Fibroblast of lung (primary cell): ENCODE measurements around the gene PTPRM. TPM values are rescaled to one million over a fixed set of nuclear protein-coding genes. Genes with fewer than 3 reads are reported as not detected.

Experiments used
- DNase-seq, 2 donors: peaks; one replicate each; pipeline versions ENCODE4 v3.0.0 to v3.0.0-alpha.2; 2010; ENCODE audit warnings: low read depth in 2 of 2
- H2AFZ ChIP-seq: 2 replicates; pipeline ENCODE4 v1.5.1; 2012; ENCODE audit warnings: low read length, control low read depth, inconsistent platforms
- H3K27ac ChIP-seq: 2 replicates; pipeline ENCODE4 v1.5.1; 2011; ENCODE audit warnings: low read length, control low read depth; ENCODE audit not compliant: insufficient read depth
- H3K27me3 ChIP-seq: 2 replicates; pipeline ENCODE4 v1.5.1; 2011; ENCODE audit warnings: mild to moderate bottlenecking, low read length; ENCODE audit not compliant: control insufficient read depth, insufficient read depth
- H3K36me3 ChIP-seq: 2 replicates; pipeline ENCODE4 v1.5.1; 2011; ENCODE audit warnings: low read length; ENCODE audit not compliant: control insufficient read depth, insufficient read depth
- H3K4me1 ChIP-seq: 2 replicates; pipeline ENCODE4 v1.5.1; 2011; ENCODE audit warnings: low read length; ENCODE audit not compliant: control insufficient read depth, insufficient read depth; ENCODE audit errors: extremely low read depth
- H3K4me2 ChIP-seq: 2 replicates; pipeline ENCODE4 v1.5.1; 2011; ENCODE audit warnings: low read length, control low read depth; ENCODE audit not compliant: insufficient read depth; ENCODE audit errors: extremely low read depth
- H3K4me3 ChIP-seq, 4 experiments: fragments of 200-600 bp in 1 of 4; sonication (generic) in 1 of 4; replicated peaks in 1 of 4; 2 replicates each; pipeline ENCODE4 v1.5.1; 2011 to 2016; ENCODE audit warnings: low read length in 4 of 4, low read depth in 3 of 4, mild to moderate bottlenecking in 3 of 4, control low read depth in 2 of 4, inconsistent platforms in 1 of 4, mixed read lengths in 1 of 4; ENCODE audit not compliant: insufficient read depth in 1 of 4; ENCODE audit errors: control extremely low read depth in 1 of 4
- H3K79me2 ChIP-seq: 2 replicates; pipeline ENCODE4 v1.5.1; 2012; ENCODE audit warnings: mild to moderate bottlenecking, low read length, inconsistent platforms; ENCODE audit not compliant: control insufficient read depth, insufficient read depth
- H3K9ac ChIP-seq: 2 replicates; pipeline ENCODE4 v1.5.1; 2011; ENCODE audit warnings: mild to moderate bottlenecking, low read length, control low read depth; ENCODE audit not compliant: insufficient read depth
- H3K9me3 ChIP-seq: 2 replicates; pipeline ENCODE4 v1.5.1; 2012; ENCODE audit warnings: low read depth, low read length; ENCODE audit not compliant: control insufficient read depth, insufficient read depth
- H4K20me1 ChIP-seq: 2 replicates; pipeline ENCODE4 v1.5.1; 2011; ENCODE audit warnings: low read length; ENCODE audit not compliant: control insufficient read depth, insufficient read depth; ENCODE audit errors: extremely low read depth
- CTCF ChIP-seq, 2 donors: IDR thresholded peaks in 1 of 2; conservative IDR thresholded peaks in 1 of 2; 1 replicate in 1 of 2; 2 replicates in 1 of 2; pipeline ENCODE4 v1.5.1; 2011 to 2012; ENCODE audit warnings: low read length in 2 of 2, control low read depth in 1 of 2, inconsistent platforms in 1 of 2, low read depth in 1 of 2, mild to moderate bottlenecking in 1 of 2
- EZH2 ChIP-seq: IDR thresholded peaks from 2 replicates; pipeline ENCODE4 v1.5.1; 2012; ENCODE audit warnings: low read length, control low read depth, mild to moderate bottlenecking; ENCODE audit errors: missing control alignments
- polyA plus RNA-seq, 2 donors: library from polyadenylated mRNA; depleted of rRNA in 1 of 2; stranded (reverse) in 1 of 2; unstranded in 1 of 2; fragments of >200 nt; gene quantifications; 2 replicates each; pipeline ENCODE4 v1.2.1, GENCODE V29; 2011 to 2012; ENCODE audit warnings: missing spikeins in 1 of 2
- total RNA-seq: library from RNA; depleted of rRNA; stranded (reverse); fragments of >200 nt; gene quantifications from 2 replicates; pipeline ENCODE4 v1.2.1, GENCODE V29; 2014

PTPRM gene
- total and polyA plus RNA-seq, 2 donors (not counting 1 experiment from before 2014, with no cell fraction given) = 86.6 to 87.0 TPM

- no peak overlapping the region for H3K4me2 ChIP-seq
- no peaks in the 10 kb centered on the region for H3K79me2 ChIP-seq
- H3K4me1 ChIP-seq = no peaks in the 10 kb centered on the region
- no peak overlapping the region for H3K4me3 ChIP-seq
- DNase-seq = no peak
- H3K27me3 ChIP-seq = no peaks in the 10 kb centered on the region
- no peaks in the 10 kb centered on the region for H3K36me3 ChIP-seq
- no peak overlapping the region for H3K27ac ChIP-seq
- no peak overlapping the region for H2AFZ ChIP-seq
- TF ChIP-seq CTCF (conservative IDR thresholded peaks at IDR 0.05 in 1 of 2, IDR thresholded peaks at IDR 0.05 in 1 of 2; ENCODE audit: low read depth in 1 of 2, low read length in 2 of 2) (no peak), EZH2 (no peak)
- no peak overlapping the region for H3K9ac ChIP-seq
- no peaks in the 10 kb centered on the region for H4K20me1 ChIP-seq
- H3K9me3 ChIP-seq = no peaks in the 10 kb centered on the region
Observed at GRCh38 chr18:7979714-7980113, 412.6 kb downstream of the PTPRM start.

- H3K36me3 ChIP-seq = no peaks in the 10 kb centered on the region
- H3K4me2 ChIP-seq = no peak overlapping the region
- H3K27me3 ChIP-seq = no peaks in the 10 kb centered on the region
- no peaks in the 10 kb centered on the region for H3K9me3 ChIP-seq
- no peak overlapping the region for H3K9ac ChIP-seq
- DNase-seq = no peak
- H3K4me1 ChIP-seq = no peaks in the 10 kb centered on the region
- no peak overlapping the region for H2AFZ ChIP-seq
- TF ChIP-seq CTCF (conservative IDR thresholded peaks at IDR 0.05 in 1 of 2, IDR thresholded peaks at IDR 0.05 in 1 of 2; ENCODE audit: low read depth in 1 of 2, low read length in 2 of 2) (peak; percentile 2 to 5), EZH2 (no peak)
- no peak overlapping the region for H3K27ac ChIP-seq
- no peaks in the 10 kb centered on the region for H3K79me2 ChIP-seq
- no peak overlapping the region for H3K4me3 ChIP-seq
- H4K20me1 ChIP-seq = no peaks in the 10 kb centered on the region
Observed at GRCh38 chr18:7980136-7980535, 413.0 kb downstream of the PTPRM start.

- Histone ChIP-seq H3K27me3 (no peaks in the 10 kb centered on the region), H3K27ac (no peak overlapping the region), H3K4me3 (no peak overlapping the region), H3K4me1 (no peaks in the 10 kb centered on the region), H3K9me3 (no peaks in the 10 kb centered on the region), H3K4me2 (no peak overlapping the region), H4K20me1 (no peaks in the 10 kb centered on the region), H3K9ac (no peak overlapping the region), H3K36me3 (no peaks in the 10 kb centered on the region), H2AFZ (no peak overlapping the region), H3K79me2 (no peaks in the 10 kb centered on the region)
- TF ChIP-seq CTCF (conservative IDR thresholded peaks at IDR 0.05 in 1 of 2, IDR thresholded peaks at IDR 0.05 in 1 of 2; ENCODE audit: low read depth in 1 of 2, low read length in 2 of 2) (no peak), EZH2 (no peak)
- no peak for DNase-seq
Observed at GRCh38 chr18:7980656-7981055, 413.5 kb downstream of the PTPRM start.
